Body of pancreas (tissue), 4 donors: ENCODE measurements around the gene CCDC188. TPM values are rescaled to one million over a fixed set of nuclear protein-coding genes. Genes with fewer than 3 reads are reported as not detected.

Experiments used
- ATAC-seq: fragments of 150-250 bp; one replicate; pipeline ENCODE4 v1.9.1; 2016
- DNase-seq, 4 donors: peaks; one replicate each; pipeline ENCODE4 v3.0.0-alpha.2; 2019
- H3K27ac ChIP-seq, 4 donors: fragments of 200-600 bp; sonication (generic); 1 replicate in 3 of 4; 2 replicates in 1 of 4; pipeline versions ENCODE4 v1.5.1 to v1.6.1; 2016 to 2019; ENCODE audit warnings: mild to moderate bottlenecking in 1 of 4, mixed read lengths in 1 of 4, moderate library complexity in 1 of 4
- H3K27me3 ChIP-seq, 2 donors: fragments of 200-600 bp; sonication (generic); one replicate each; pipeline ENCODE4 v1.6.0; 2016; ENCODE audit warnings: mild to moderate bottlenecking in 1 of 2
- H3K36me3 ChIP-seq, 2 donors: fragments of 200-600 bp; sonication (generic); replicated peaks in 1 of 2; 2 replicates each; pipeline ENCODE4 v1.5.1; 2016; ENCODE audit warnings: low read depth in 2 of 2; ENCODE audit not compliant: insufficient read depth in 1 of 2
- H3K4me1 ChIP-seq: fragments of 200-600 bp; sonication (generic); one replicate; pipeline ENCODE4 v1.6.0; 2016
- H3K4me3 ChIP-seq, 2 donors: fragments of 200-600 bp; sonication (generic); 1 replicate in 1 of 2; 2 replicates in 1 of 2; pipeline ENCODE4 v1.5.1; 2016 to 2019
- H3K9me3 ChIP-seq, 3 donors: fragments of 200-600 bp; sonication (generic); 1 replicate in 2 of 3; 2 replicates in 1 of 3; pipeline ENCODE4 v1.5.1; 2016
- CTCF ChIP-seq, 7 experiments: fragments of 450-650 bp in 4 of 7; fragments of 200-600 bp in 3 of 7; sonication (generic) in 3 of 7; IDR thresholded peaks; one replicate each; pipeline ENCODE4 v1.5.1; 2016 to 2019; ENCODE audit warnings: antibody characterized with exemption in 7 of 7
- POLR2A ChIP-seq, 3 donors: fragments of 450-650 bp; IDR thresholded peaks; one replicate each; pipeline ENCODE4 v1.6.1; 2016; ENCODE audit warnings: antibody characterized with exemption in 3 of 3, mild to moderate bottlenecking in 2 of 3
- WGBS, 2 donors: methylation state at CpG; one replicate each; pipeline ENCODE4 v1.1.5; 2017; 5-methylcytosine and 5-hydroxymethylcytosine counted together
- intact Hi-C: fragments of 100-400 bp; cut with DNase I; formaldehyde crosslinking; loops from one replicate; pipeline ENCODE4 v1.15.1; 2023
- total RNA-seq, 2 donors: library from RNA; depleted of rRNA; stranded (reverse); fragments of >200 nt; gene quantifications; one replicate each; pipeline ENCODE4 v1.1.0, GENCODE V29; 2016

CCDC188 gene
- total RNA-seq, 2 donors from 2014 or later, result not detected

- no peak overlapping the region for H3K4me3 ChIP-seq
- ATAC-seq (no peak), DNase-seq (no peak)
- H3K4me1 ChIP-seq, result no peaks in the 10 kb centered on the region
- no peak for TF ChIP-seq POLR2A (IDR thresholded peaks at IDR 0.05)
- 78 to 91% methylated on average over 13 to 17 of the region's 18 CpGs for WGBS, 2 donors
- no peaks in the 10 kb centered on the region for H3K9me3 ChIP-seq
- H3K36me3 ChIP-seq, result no peaks in the 10 kb centered on the region
- no peaks in the 10 kb centered on the region for H3K27me3 ChIP-seq
- no peak overlapping the region for H3K27ac ChIP-seq
- intact Hi-C loops, result no loop called here
Observed at GRCh38 chr22:20181884-20182236, 31.0 kb upstream of the CCDC188 start.

GRCh38 chr22:20181194-20181883 lies 30.5 kb upstream of the CCDC188 start:
- no peak for ATAC-seq
- DNase-seq, result no peak
- intact Hi-C loops, result no loop called here
- TF ChIP-seq POLR2A (IDR thresholded peaks at IDR 0.05) (no peak), CTCF (IDR thresholded peaks at IDR 0.05) (no peak)
- Histone ChIP-seq H3K27ac (no peak overlapping the region), H3K27me3 (no peaks in the 10 kb centered on the region), H3K4me1 (no peaks in the 10 kb centered on the region), H3K9me3 (no peaks in the 10 kb centered on the region), H3K4me3 (no peak overlapping the region), H3K36me3 (no peaks in the 10 kb centered on the region)
- 51 to 59% methylated on average over 5 to 14 of the region's 17 CpGs for WGBS, 2 donors

DNA sequence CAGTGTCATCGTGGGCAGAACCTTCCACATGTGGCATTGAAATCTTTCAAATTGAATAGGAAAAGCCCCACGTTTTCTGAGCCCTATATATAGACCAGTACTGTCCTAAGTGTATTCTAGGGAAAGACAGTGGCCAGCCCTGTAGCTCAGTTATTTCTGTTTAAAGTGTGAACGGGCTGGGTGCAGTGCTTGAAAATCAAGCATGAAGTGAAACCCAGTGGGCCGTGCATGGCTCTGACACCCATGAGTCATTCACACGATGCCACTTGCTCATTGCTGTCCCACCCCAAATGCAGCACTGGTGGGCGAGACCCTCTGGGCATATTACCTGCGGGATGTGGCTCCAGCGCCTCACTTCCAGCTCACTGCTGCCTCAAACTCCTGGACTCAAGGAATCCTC lies 29.8 kb upstream of the CCDC188 start:
- TF ChIP-seq CTCF (IDR thresholded peaks at IDR 0.05) (no peak), POLR2A (IDR thresholded peaks at IDR 0.05) (no peak)
- WGBS, 2 donors, result 74 to 77% methylated on average over 8 of the region's 8 CpGs
- H3K27me3 ChIP-seq, result no peaks in the 10 kb centered on the region
- no peaks in the 10 kb centered on the region for H3K9me3 ChIP-seq
- no peaks in the 10 kb centered on the region for H3K4me1 ChIP-seq
- ATAC-seq (no peak), DNase-seq (no peak)
- no peak overlapping the region for H3K27ac ChIP-seq
- intact Hi-C loops, result no loop called here
- no peak overlapping the region for H3K4me3 ChIP-seq
- H3K36me3 ChIP-seq, result no peaks in the 10 kb centered on the region

- Histone ChIP-seq H3K4me1 (no peaks in the 10 kb centered on the region), H3K27me3 (no peaks in the 10 kb centered on the region), H3K36me3 (no peaks in the 10 kb centered on the region), H3K4me3 (no peak overlapping the region), H3K9me3 (no peaks in the 10 kb centered on the region), H3K27ac (no peak overlapping the region)
- no peak for DNase-seq
- ATAC-seq, result no peak
- intact Hi-C loops, result no loop called here
- TF ChIP-seq POLR2A (IDR thresholded peaks at IDR 0.05) (no peak), CTCF (IDR thresholded peaks at IDR 0.05) (no peak)
- whole genome bisulfite sequencing, 2 donors, result 82 to 84% methylated on average over 11 to 12 of the region's 13 CpGs
Observed at GRCh38 chr22:20180245-20180630, 29.4 kb upstream of the CCDC188 start.

GRCh38 chr22:20179455-20180244 lies 28.8 kb upstream of the CCDC188 start:
- no peaks in the 10 kb centered on the region for H3K4me1 ChIP-seq
- DNase-seq (no peak), ATAC-seq (no peak)
- TF ChIP-seq POLR2A (IDR thresholded peaks at IDR 0.05) (no peak), CTCF (IDR thresholded peaks at IDR 0.05) (no peak)
- no peaks in the 10 kb centered on the region for H3K27me3 ChIP-seq
- no peaks in the 10 kb centered on the region for H3K36me3 ChIP-seq
- 82 to 84% methylated on average over 14 to 27 of the region's 27 CpGs for WGBS, 2 donors
- H3K9me3 ChIP-seq, result no peaks in the 10 kb centered on the region
- intact Hi-C loops, result no loop called here
- no peak overlapping the region for H3K27ac ChIP-seq
- no peak overlapping the region for H3K4me3 ChIP-seq
